ENCODE data around the gene MYO3B. TPM values are rescaled to one million over a fixed set of nuclear protein-coding genes. Genes with fewer than 3 reads are reported as not detected.

MYO3B gene
- total and polyA plus RNA-seq, 2 donors (not counting 1 experiment from before 2014, with no cell fraction given): not detected

DNA sequence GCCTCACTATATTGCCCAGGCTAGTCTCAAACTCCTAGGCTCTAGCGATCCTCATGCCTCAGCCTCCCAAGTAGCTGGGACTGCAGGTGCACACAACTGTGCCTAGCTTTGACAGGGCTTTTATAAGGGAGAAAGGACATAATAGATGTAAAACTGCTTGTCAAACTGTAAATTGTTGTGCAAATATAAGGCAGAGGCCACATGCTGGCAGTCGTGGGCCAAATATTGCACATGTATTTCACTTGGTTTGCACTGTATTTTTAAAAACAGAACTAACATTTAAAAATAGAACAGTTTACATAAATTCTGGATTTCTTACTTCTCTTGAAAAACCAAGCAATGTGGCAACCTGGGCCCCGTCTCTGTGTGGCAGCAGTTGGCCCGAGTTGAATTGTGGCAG lies 31.2 kb upstream of the MYO3B start:
- peaks cover 9% of the 10 kb centered on the region for H3K4me1 Mint-ChIP-seq
- H3K27ac Mint-ChIP-seq: no peak overlapping the region
- no peaks in the 10 kb centered on the region for H3K4me1 ChIP-seq (ENCODE audit: control insufficient read depth in 2 of 2, insufficient read depth in 2 of 2, low read length in 2 of 2)
- H3K4me3 ChIP-seq (ENCODE audit: control extremely low read depth in 1 of 5, extremely low read depth in 1 of 5, insufficient read depth in 1 of 5, low read depth in 2 of 5, low read length in 4 of 5): no peak overlapping the region
- ATAC-seq (ENCODE audit: low read depth) (no peak), DNase-seq (no peak)
- no peaks in the 10 kb centered on the region for H4K20me1 ChIP-seq (ENCODE audit: control insufficient read depth, insufficient read depth, low read length, poor library complexity, severe bottlenecking)
- H3K9me3 Mint-ChIP-seq (ENCODE audit: insufficient read depth): no peaks in the 10 kb centered on the region
- TF ChIP-seq, protein P1, sequence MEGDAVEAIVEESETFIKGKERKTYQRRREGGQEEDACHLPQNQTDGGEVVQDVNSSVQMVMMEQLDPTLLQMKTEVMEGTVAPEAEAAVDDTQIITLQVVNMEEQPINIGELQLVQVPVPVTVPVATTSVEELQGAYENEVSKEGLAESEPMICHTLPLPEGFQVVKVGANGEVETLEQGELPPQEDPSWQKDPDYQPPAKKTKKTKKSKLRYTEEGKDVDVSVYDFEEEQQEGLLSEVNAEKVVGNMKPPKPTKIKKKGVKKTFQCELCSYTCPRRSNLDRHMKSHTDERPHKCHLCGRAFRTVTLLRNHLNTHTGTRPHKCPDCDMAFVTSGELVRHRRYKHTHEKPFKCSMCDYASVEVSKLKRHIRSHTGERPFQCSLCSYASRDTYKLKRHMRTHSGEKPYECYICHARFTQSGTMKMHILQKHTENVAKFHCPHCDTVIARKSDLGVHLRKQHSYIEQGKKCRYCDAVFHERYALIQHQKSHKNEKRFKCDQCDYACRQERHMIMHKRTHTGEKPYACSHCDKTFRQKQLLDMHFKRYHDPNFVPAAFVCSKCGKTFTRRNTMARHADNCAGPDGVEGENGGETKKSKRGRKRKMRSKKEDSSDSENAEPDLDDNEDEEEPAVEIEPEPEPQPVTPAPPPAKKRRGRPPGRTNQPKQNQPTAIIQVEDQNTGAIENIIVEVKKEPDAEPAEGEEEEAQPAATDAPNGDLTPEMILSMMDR (IDR thresholded peaks at IDR 0.05): no peak
- TF ChIP-seq EZH2 (IDR thresholded peaks at IDR 0.05; ENCODE audit: borderline replicate concordance, insufficient read depth, low read depth, low read length, poor library complexity, severe bottlenecking): no peak
- CTCF ChIA-PET: no interaction called here
- no peak overlapping the region for H3K27ac ChIP-seq (ENCODE audit: low read length in 2 of 2)
- H3K27me3 Mint-ChIP-seq: no peaks in the 10 kb centered on the region
- WGBS (ENCODE audit: insufficient coverage): 69% methylated on average over 2 of the region's 4 CpGs
- no peak overlapping the region for H3K4me3 Mint-ChIP-seq
- H3K27me3 ChIP-seq (replicated peaks in 1 of 4; ENCODE audit: control extremely low read depth in 1 of 4, control insufficient read depth in 3 of 4, insufficient read depth in 4 of 4, low read length in 3 of 4): no peaks in the 10 kb centered on the region
- H3K4me2 ChIP-seq (replicated peaks; ENCODE audit: low read depth, low read length, poor library complexity, severe bottlenecking): no peak overlapping the region
- intact Hi-C loops (cut with micrococcal nuclease): no loop called here
- H2AFZ ChIP-seq (ENCODE audit: insufficient read depth, low read depth, low read length, poor library complexity, severe bottlenecking): no peak overlapping the region
- no peaks in the 10 kb centered on the region for H3K9me3 ChIP-seq (ENCODE audit: control extremely low read depth in 1 of 3, control insufficient read depth in 2 of 3, insufficient read depth in 1 of 3, low read length in 2 of 3)
- H3K36me3 ChIP-seq (replicated peaks in 1 of 2; ENCODE audit: control extremely low read depth in 1 of 2, control insufficient read depth in 1 of 2, extremely low read depth in 1 of 2, insufficient read depth in 2 of 2, low read length in 1 of 2): no peaks in the 10 kb centered on the region
- H3K79me2 ChIP-seq (ENCODE audit: control insufficient read depth, insufficient read depth, low read length): no peaks in the 10 kb centered on the region
- POLR2A ChIA-PET: no interaction called here
- no peak overlapping the region for H3K9ac ChIP-seq (ENCODE audit: low read length)

DNA sequence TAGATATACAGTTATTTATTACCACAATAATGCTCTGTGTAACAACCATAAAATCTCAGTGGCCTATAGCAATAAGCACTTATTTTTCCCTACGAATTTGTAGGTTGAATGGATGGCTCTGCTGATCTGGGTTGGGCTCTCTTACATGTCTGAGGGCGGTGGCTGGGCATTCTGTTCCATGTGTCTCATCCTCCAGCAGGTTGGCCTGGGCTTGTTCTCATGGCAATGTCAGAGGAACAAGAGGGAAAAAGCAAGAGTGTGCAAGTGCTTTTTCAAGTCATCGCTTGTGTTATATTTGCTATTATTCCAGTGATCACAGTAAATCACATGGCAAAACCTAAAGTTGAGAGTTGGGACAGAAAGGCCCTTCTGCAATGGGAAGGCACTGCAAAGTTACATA lies 30.4 kb upstream of the MYO3B start:
- H3K9ac ChIP-seq (ENCODE audit: low read length): no peak overlapping the region
- no peaks in the 10 kb centered on the region for H3K27me3 ChIP-seq (replicated peaks in 1 of 4; ENCODE audit: control extremely low read depth in 1 of 4, control insufficient read depth in 3 of 4, insufficient read depth in 4 of 4, low read length in 3 of 4)
- no peak for DNase-seq
- Mint-ChIP-seq H3K4me1 (peaks cover 5% of the 10 kb centered on the region), H3K4me3 (no peak overlapping the region), H3K9me3 (ENCODE audit: insufficient read depth) (no peaks in the 10 kb centered on the region), H3K27ac (no peak overlapping the region), H3K27me3 (no peaks in the 10 kb centered on the region)
- H3K4me1 ChIP-seq (ENCODE audit: control insufficient read depth in 2 of 2, insufficient read depth in 2 of 2, low read length in 2 of 2): no peaks in the 10 kb centered on the region
- CTCF ChIA-PET: no interaction called here
- no peak for ATAC-seq (ENCODE audit: low read depth)
- H3K4me2 ChIP-seq (replicated peaks; ENCODE audit: low read depth, low read length, poor library complexity, severe bottlenecking): no peak overlapping the region
- TF ChIP-seq EZH2 (IDR thresholded peaks at IDR 0.05; ENCODE audit: borderline replicate concordance, insufficient read depth, low read depth, low read length, poor library complexity, severe bottlenecking): no peak
- TF ChIP-seq, protein P1 (IDR thresholded peaks at IDR 0.05): no peak
- no peaks in the 10 kb centered on the region for H3K79me2 ChIP-seq (ENCODE audit: control insufficient read depth, insufficient read depth, low read length)
- peaks cover 0 to 3% (median 0%) of the 10 kb centered on the region in 3 donors for H3K9me3 ChIP-seq (ENCODE audit: control extremely low read depth in 1 of 3, control insufficient read depth in 2 of 3, insufficient read depth in 1 of 3, low read length in 2 of 3)
- POLR2A ChIA-PET: no interaction called here
- H3K27ac ChIP-seq (ENCODE audit: low read length in 2 of 2): no peak overlapping the region
- H4K20me1 ChIP-seq (ENCODE audit: control insufficient read depth, insufficient read depth, low read length, poor library complexity, severe bottlenecking): no peaks in the 10 kb centered on the region
- H2AFZ ChIP-seq (ENCODE audit: insufficient read depth, low read depth, low read length, poor library complexity, severe bottlenecking): no peak overlapping the region
- no peak overlapping the region for H3K4me3 ChIP-seq (ENCODE audit: control extremely low read depth in 1 of 5, extremely low read depth in 1 of 5, insufficient read depth in 1 of 5, low read depth in 2 of 5, low read length in 4 of 5)
- 100% methylated on average over 2 of the region's 3 CpGs for WGBS (ENCODE audit: insufficient coverage)
- no peaks in the 10 kb centered on the region for H3K36me3 ChIP-seq (replicated peaks in 1 of 2; ENCODE audit: control extremely low read depth in 1 of 2, control insufficient read depth in 1 of 2, extremely low read depth in 1 of 2, insufficient read depth in 2 of 2, low read length in 1 of 2)
- intact Hi-C loops (cut with micrococcal nuclease): no loop called here

All from B cell (primary cell).